Progenitor cell of endocrine pancreas (in vitro differentiated cells): Measurements from ENCODE around the gene POLR2E. TPM values are rescaled to one million over a fixed set of nuclear protein-coding genes. Genes with fewer than 3 reads are reported as not detected.

Experiments
- DNase-seq: peaks from one replicate; pipeline ENCODE4 v3.0.0; 2021; ENCODE audit warnings: low spot score; ENCODE audit not compliant: unreplicated experiment
- H3K27ac Mint-ChIP-seq: 2 replicates; pipeline ENCODE4 v1.8.0; 2021; ENCODE audit warnings: mild to moderate bottlenecking, moderate library complexity, mixed read lengths
- H3K27me3 Mint-ChIP-seq: 2 replicates; pipeline ENCODE4 v1.8.0; 2021; ENCODE audit warnings: mixed read lengths
- H3K36me3 Mint-ChIP-seq: 2 replicates; pipeline ENCODE4 v1.8.0; 2022; ENCODE audit warnings: mixed read lengths; ENCODE audit not compliant: insufficient read depth
- H3K4me1 Mint-ChIP-seq: 2 replicates; pipeline ENCODE4 v1.8.0; 2021; ENCODE audit warnings: low read depth, mixed read lengths
- H3K4me3 Mint-ChIP-seq: 2 replicates; pipeline ENCODE4 v1.8.0; 2021; ENCODE audit warnings: low read depth, mild to moderate bottlenecking, moderate library complexity, mixed read lengths
- H3K9me3 Mint-ChIP-seq: 2 replicates; pipeline ENCODE4 v1.8.0; 2021; ENCODE audit warnings: low read depth, mixed read lengths
- total RNA-seq: library from RNA; stranded (reverse); gene quantifications from 2 replicates; pipeline ENCODE4 v1.2.1, GENCODE V29; 2021
- TF ChIP-seq, protein P1 (sequence below): fragments of 200-600 bp; sonication (generic); IDR thresholded peaks from one replicate; pipeline ENCODE4 v1.5.0; 2021; ENCODE audit warnings: antibody characterized with exemption, mild to moderate bottlenecking; ENCODE audit not compliant: unreplicated experiment

The POLR2E gene
- total RNA-seq, 1 donor from 2014 or later = 161 TPM

DNA sequence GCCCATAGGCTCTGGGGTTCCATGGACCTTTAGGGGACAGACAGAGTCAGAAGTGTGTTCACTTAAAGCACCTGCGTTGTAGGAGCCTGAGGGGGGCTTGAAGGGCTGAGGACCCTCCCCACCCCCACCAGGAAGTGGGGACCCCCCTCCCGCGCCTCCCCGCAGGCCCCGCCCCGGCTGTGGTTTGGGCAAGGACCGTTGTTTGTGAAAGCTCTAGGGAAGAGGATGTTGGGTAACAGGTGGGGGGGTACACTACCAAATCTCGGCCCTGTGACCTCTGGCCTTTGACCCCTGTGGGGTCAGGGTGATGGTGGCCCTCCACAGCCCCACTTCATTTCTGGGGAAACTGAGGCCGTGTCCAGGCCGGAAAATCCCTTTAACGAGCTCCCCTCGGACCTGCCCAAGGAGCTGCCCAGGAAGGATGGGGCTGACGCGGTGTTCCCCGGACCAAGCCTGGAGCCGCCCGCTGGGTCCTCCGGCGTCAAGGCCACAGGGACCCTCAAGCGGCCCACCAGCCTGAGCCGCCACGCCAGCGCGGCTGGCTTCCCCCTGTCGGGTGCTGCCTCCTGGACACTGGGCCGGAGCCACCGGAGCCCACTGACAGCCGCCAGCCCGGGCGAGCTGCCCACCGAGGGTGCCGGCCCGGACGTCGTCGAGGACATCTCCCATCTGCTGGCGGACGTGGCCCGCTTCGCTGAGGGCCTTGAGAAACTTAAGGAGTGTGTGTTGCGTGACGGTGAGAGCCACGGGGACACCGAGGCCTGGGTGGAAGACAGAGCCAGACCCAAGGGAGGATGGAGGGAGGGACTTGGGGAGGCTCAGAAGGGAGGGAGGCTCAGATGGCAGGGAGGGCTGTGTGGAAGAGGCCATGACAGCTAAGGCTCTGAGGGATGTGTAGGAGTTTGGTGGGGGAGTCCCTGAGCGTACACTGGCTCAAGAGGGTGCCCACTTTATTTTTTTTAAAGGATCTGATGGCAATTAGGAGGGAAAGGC is 26.9 kb downstream of the POLR2E start:
- Mint-ChIP-seq H3K4me1 (peaks cover 3% of the 10 kb centered on the region), H3K9me3 (no peaks in the 10 kb centered on the region), H3K4me3 (no peak overlapping the region), H3K36me3 (no peaks in the 10 kb centered on the region), H3K27ac (no peak overlapping the region), H3K27me3 (peaks cover 46% of the 10 kb centered on the region)
- TF ChIP-seq, protein P1, sequence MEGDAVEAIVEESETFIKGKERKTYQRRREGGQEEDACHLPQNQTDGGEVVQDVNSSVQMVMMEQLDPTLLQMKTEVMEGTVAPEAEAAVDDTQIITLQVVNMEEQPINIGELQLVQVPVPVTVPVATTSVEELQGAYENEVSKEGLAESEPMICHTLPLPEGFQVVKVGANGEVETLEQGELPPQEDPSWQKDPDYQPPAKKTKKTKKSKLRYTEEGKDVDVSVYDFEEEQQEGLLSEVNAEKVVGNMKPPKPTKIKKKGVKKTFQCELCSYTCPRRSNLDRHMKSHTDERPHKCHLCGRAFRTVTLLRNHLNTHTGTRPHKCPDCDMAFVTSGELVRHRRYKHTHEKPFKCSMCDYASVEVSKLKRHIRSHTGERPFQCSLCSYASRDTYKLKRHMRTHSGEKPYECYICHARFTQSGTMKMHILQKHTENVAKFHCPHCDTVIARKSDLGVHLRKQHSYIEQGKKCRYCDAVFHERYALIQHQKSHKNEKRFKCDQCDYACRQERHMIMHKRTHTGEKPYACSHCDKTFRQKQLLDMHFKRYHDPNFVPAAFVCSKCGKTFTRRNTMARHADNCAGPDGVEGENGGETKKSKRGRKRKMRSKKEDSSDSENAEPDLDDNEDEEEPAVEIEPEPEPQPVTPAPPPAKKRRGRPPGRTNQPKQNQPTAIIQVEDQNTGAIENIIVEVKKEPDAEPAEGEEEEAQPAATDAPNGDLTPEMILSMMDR = no peak
- no peak for DNase-seq

GRCh38 chr19:1067341-1067957 is 27.7 kb downstream of the POLR2E start:
- TF ChIP-seq, protein P1 = no peak
- Mint-ChIP-seq H3K4me1 (peaks cover 3% of the 10 kb centered on the region), H3K36me3 (no peaks in the 10 kb centered on the region), H3K4me3 (no peak overlapping the region), H3K9me3 (no peaks in the 10 kb centered on the region), H3K27ac (no peak overlapping the region), H3K27me3 (peaks cover 38% of the 10 kb centered on the region)
- DNase-seq = no peak

DNA sequence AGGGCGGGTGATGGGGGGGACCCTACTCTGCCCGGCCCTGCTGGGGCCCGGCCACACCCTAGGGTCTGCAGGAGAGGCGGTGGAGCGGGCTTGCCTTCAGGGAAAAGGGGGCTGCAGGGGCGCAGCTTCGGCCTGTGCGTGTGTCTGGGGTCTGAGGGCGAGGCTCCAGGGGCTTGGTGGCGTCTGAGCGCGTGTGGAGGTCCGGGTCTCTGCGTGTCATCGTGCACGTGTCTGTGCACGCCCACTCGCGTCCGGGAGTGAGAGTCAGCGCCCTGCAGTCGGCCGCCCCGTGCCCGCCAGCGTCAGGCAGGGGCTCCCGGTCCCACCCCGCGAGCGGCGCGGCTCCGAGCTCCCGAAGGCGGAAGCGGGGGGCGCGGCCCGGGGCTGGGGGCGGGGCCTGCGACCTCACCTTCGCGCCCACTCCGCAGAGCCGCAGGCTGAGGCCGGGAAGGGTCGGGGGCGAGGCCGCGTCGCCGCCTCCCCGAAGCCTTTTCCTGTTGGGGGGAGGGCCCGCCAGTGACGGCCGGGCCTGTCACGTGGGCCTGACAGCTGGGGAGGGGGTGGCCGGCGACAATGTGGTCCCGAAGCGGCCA is 28.3 kb downstream of the POLR2E start, which contains the start of gene ARHGAP45:
Gene ARHGAP45 (plus strand): TSS at position 420 of the 593 bp plus-strand sequence. CDS start 239 bp downstream, outside the sequence.
- Mint-ChIP-seq H3K27me3 (peaks cover 32% of the 10 kb centered on the region), H3K4me3 (peak within 1 kb of the TSS; percentile 24), H3K27ac (peak within 1 kb of the TSS; percentile 24), H3K36me3 (no peaks in the 10 kb centered on the region), H3K4me1 (peaks cover 2% of the 10 kb centered on the region), H3K9me3 (no peaks in the 10 kb centered on the region)
- TF ChIP-seq, protein P1 = no peak
- no peak for DNase-seq

DNA sequence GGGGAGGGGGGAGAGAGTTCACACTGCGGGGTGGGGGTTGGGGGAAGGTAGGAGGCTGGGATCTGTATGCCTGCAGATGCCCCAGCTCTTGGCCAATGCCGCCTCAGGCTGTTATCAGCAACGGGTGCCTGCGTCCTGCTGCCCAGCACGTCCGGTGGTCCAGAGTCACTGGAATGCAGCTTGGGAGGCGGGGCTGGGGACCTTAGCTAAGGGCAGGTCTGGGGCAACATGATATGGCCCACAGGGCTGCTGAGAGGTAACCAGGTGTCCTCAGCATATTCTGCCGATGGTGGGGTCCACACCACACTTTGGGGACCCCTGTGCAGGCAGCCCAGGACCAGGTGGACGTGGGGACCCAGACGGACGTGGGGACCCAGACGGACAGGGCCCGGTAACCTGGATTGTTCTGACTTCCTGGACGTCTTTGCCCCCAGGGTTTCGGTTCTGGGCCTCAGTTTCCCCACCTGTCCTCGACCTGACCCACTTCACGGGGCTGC is 28.9 kb downstream of the POLR2E start:
- H3K4me3 Mint-ChIP-seq = no peak overlapping the region
- H3K27ac Mint-ChIP-seq = peak overlapping the region; percentile 24
- no peak for DNase-seq
- H3K27me3 Mint-ChIP-seq = peaks cover 28% of the 10 kb centered on the region
- TF ChIP-seq, protein P1 = no peak
- H3K4me1 Mint-ChIP-seq = peaks cover 1% of the 10 kb centered on the region
- no peaks in the 10 kb centered on the region for H3K36me3 Mint-ChIP-seq
- H3K9me3 Mint-ChIP-seq = no peaks in the 10 kb centered on the region

GRCh38 chr19:1065606-1066109 is 29.5 kb downstream of the POLR2E start:
- TF ChIP-seq, protein P1 = no peak
- Mint-ChIP-seq H3K27ac (peak overlapping the region; percentile 24), H3K36me3 (no peaks in the 10 kb centered on the region), H3K4me1 (peaks cover 1% of the 10 kb centered on the region), H3K9me3 (no peaks in the 10 kb centered on the region), H3K4me3 (peak overlapping the region; percentile 26), H3K27me3 (peaks cover 26% of the 10 kb centered on the region)
- DNase-seq = no peak
